Mucosa of rectum (tissue), 2 donors: ENCODE measurements around the gene PCDH1.

Experiments
- H3K27ac ChIP-seq, 2 donors: one replicate each; pipeline ENCODE4 v1.7.0; 2013; ENCODE audit warnings: inconsistent platforms in 2 of 2, low read depth in 2 of 2, low read length in 2 of 2
- H3K27me3 ChIP-seq, 2 donors: one replicate each; pipeline ENCODE4 v1.7.0; 2013; ENCODE audit warnings: low read length in 2 of 2; ENCODE audit not compliant: control insufficient read depth in 2 of 2, insufficient read depth in 2 of 2
- H3K36me3 ChIP-seq, 2 donors: one replicate each; pipeline ENCODE4 v1.7.0; 2013; ENCODE audit warnings: low read length in 2 of 2; ENCODE audit not compliant: control insufficient read depth in 2 of 2, insufficient read depth in 2 of 2
- H3K4me1 ChIP-seq, 2 donors: one replicate each; pipeline ENCODE4 v1.7.0; 2013; ENCODE audit warnings: low read length in 2 of 2, mild to moderate bottlenecking in 1 of 2; ENCODE audit not compliant: control insufficient read depth in 2 of 2, insufficient read depth in 2 of 2
- H3K4me3 ChIP-seq, 2 donors: one replicate each; pipeline ENCODE4 v1.7.0; 2013; ENCODE audit warnings: low read length in 2 of 2
- H3K9ac ChIP-seq, 2 donors: one replicate each; pipeline ENCODE4 v1.7.0; 2013; ENCODE audit warnings: low read length in 2 of 2, low read depth in 1 of 2, mild to moderate bottlenecking in 1 of 2
- H3K9me3 ChIP-seq, 2 donors: one replicate each; pipeline ENCODE4 v1.7.0; 2013; ENCODE audit warnings: low read length in 2 of 2; ENCODE audit not compliant: control insufficient read depth in 2 of 2
- donor health status: healthy.
- donor health status: Normal muscosa, but diverticular disease.

PCDH1 gene

DNA sequence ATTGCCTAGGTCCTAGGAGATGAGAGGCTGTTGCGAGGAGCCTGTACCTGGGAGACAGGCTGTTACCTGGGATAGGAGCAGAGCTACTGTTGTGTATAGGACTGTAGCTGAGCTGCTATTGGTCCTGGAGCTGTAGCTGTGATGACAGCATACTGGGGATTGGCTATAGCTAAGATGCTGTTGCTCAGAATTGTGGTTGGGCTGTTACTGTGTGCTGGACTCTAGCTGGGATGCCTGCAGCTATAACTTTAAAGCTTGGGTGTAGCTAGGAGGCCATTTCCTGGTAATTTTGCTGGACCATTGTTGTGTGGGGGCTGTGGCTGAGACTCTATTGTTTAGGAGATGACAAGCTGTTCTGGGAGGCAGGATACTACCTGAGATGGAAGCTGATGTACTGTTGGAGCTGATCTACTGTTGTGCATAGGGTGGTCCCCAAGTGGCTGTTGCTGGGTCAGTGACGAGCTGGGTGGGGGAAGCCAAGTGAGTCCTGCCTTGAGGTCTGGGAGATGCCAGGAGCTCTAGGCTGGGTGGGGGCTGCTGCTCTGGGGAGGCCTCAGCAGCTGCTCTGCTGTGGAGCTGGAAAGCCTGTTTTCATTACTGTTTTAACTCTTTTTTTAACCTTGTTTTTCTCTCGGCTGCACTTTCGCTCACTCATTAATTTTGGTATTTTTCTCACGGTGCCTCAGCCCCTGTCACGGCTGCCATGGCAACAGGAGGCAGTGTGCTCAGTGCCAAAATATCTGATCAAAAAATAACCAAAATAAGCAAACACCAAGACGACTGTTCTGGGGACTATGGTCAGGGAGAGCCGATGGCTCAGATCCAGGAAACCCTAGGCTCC is 3.0 kb upstream of the PCDH1 start:
- peaks cover 20 to 22% of the 10 kb centered on the region in 2 donors for H3K27me3 ChIP-seq
- H3K4me3 ChIP-seq = no peak overlapping the region
- H3K36me3 ChIP-seq = no peaks in the 10 kb centered on the region
- peaks cover 11 to 12% of the 10 kb centered on the region in 2 donors for H3K4me1 ChIP-seq
- H3K27ac ChIP-seq = peak overlapping the region in 1 of 2 donors; percentile 48
- no peaks in the 10 kb centered on the region for H3K9me3 ChIP-seq
- no peak overlapping the region for H3K9ac ChIP-seq

DNA sequence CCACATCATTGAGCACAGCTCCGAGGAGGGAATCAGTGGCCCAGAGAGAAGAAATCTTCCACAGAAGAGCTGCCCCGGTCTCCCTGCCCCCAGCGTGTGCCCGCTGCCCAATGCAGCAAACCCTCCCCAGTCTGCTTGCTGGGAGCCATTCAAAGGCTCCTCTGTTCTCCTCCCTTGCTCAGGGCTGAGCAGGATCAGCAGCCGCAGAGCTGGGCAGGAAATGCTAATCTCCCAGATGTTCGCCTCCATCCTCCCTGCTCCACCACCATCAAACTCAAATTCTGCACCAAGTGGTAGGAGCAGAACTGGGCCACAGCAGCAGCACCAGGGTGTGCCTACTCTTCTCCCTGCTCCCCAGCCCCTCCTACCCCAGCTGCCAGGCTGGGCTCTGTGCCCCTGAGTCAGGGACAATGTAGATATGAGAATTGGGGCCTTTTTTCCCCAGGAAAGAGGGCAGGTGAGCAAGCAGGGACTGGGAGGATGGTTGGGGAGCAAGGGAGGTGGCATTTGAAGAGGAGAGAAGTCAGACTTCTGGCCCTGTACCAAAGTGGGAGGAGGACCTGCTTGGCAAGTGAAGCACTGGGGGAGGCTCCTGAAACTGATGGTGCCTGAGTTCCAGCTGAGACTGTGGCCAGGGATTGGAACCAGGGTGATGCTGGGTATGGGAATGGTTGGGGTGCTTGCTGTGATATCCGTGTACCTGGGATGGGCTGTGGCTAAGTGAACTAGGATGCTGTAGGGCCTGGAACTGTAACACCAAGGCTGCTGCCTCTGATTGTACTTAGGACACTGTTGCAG is 1.9 kb upstream of the PCDH1 start:
- Histone ChIP-seq H3K9ac (no peak overlapping the region), H3K4me3 (no peak overlapping the region), H3K4me1 (peaks cover 12 to 13% of the 10 kb centered on the region in 2 donors), H3K36me3 (no peaks in the 10 kb centered on the region), H3K27me3 (peaks cover 20 to 22% of the 10 kb centered on the region in 2 donors), H3K9me3 (no peaks in the 10 kb centered on the region), H3K27ac (no peak overlapping the region)

DNA sequence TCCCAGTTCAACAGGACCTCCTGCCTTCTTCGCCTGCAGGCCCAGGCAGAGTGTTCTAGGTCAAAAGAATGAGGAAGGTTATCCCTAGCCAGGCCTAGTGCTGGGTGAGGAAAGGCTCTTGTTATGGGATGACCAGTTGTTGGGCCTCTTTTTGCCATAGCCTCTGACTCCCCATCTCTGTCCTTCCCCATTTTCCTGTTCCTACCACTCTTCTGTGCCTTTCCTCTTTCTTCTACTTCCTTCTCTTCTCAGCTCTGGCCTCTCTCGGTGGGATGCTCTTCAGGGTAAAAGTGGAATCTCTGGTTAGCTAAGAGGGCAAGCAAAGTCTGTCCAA is 1.2 kb upstream of the PCDH1 start:
- Histone ChIP-seq H3K9me3 (no peaks in the 10 kb centered on the region), H3K36me3 (no peaks in the 10 kb centered on the region), H3K27me3 (peaks cover 17 to 20% of the 10 kb centered on the region in 2 donors), H3K9ac (no peak overlapping the region), H3K4me3 (no peak overlapping the region), H3K27ac (no peak overlapping the region), H3K4me1 (peaks cover 18 to 19% of the 10 kb centered on the region in 2 donors)

DNA sequence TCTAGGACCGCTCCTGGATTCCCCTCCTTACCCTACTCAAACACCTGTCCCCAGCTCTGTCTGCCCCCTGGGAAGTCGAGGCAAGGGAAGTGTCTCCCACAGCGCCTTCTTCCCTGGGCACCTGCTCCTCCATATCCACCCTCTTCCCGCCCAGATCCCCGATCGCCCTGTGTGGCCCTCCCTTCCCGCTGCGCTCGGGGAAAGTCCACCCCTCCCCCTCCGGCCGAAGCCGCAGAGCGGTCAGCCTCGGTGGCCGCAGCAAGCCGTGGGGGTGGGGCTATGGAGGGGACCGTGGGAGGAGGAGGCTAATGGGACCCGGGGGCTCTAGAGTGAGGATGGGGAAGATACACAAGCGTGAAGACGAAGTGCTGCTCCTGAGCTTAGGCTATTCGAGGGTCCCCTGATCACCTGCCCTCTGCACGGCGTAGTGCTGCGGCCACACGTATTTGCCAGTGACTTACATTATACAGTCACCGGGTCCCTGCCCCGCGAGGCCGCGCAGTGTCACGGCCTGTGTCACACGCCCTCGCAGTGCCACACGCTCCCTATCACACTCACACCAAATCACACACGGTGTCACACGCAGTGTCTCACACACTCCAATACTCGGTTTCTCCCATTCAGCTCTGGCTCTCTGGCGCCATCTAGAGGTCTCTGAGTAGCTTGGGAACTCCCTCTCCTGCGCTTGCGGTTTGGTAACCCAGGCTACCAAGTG is 658 bp upstream of the PCDH1 start:
- Histone ChIP-seq H3K27ac (peak overlapping the region; percentile 91 to 97), H3K36me3 (no peaks in the 10 kb centered on the region), H3K27me3 (peaks cover 16 to 20% of the 10 kb centered on the region in 2 donors), H3K4me1 (peaks cover 23 to 24% of the 10 kb centered on the region in 2 donors), H3K9ac (peak overlapping the region; percentile 79 to 82), H3K9me3 (no peaks in the 10 kb centered on the region), H3K4me3 (peak overlapping the region; percentile 77 to 82)

DNA sequence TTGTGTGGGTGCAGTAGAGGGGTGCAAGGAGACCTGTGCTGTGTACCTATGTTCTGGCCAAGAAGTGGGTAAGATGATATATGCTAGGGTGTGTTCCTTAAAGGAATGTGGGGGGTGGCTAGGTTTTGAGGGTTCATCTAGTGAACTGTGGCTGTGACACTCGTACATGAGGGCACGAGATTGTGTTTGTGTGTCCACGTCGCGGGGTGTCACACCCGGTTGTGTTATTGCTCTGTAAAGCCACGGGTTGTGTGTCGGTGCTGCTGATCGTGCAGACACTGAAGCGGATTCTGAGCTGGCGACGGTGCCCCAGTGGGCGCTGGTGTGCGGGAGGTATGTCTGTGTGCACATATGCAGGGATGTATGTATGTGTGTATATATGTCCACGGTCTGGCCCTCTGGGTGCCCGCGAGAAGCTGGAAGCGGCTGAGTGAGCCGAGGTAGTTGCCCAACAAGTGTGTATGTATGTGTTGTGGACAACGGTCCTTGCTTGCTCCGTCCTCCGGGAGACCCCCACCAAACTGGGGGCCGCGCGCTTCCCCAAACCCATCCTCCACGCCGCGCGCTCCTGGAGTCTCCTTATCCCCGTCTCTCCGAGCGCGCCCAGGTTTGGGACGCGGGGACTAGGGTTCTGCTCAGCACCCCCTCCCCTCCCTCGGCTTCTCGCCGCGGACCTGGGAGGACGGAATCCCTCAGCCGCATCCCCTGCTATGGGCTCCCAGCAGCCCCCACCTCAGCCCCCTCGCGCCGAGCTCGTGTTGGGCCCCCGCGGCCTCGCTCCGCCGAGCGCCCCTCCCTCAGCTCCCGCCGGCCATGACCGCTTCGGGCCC is 639 bp downstream of the PCDH1 start:
- H3K36me3 ChIP-seq = no peaks in the 10 kb centered on the region
- peak overlapping the region; percentile 96 to 98 for H3K27ac ChIP-seq
- H3K4me3 ChIP-seq = peak overlapping the region; percentile 62 to 92
- H3K4me1 ChIP-seq = peaks cover 26 to 33% of the 10 kb centered on the region in 2 donors
- peak overlapping the region; percentile 96 to 99 for H3K9ac ChIP-seq
- H3K9me3 ChIP-seq = no peaks in the 10 kb centered on the region
- H3K27me3 ChIP-seq = peaks cover 8 to 15% of the 10 kb centered on the region in 2 donors

DNA sequence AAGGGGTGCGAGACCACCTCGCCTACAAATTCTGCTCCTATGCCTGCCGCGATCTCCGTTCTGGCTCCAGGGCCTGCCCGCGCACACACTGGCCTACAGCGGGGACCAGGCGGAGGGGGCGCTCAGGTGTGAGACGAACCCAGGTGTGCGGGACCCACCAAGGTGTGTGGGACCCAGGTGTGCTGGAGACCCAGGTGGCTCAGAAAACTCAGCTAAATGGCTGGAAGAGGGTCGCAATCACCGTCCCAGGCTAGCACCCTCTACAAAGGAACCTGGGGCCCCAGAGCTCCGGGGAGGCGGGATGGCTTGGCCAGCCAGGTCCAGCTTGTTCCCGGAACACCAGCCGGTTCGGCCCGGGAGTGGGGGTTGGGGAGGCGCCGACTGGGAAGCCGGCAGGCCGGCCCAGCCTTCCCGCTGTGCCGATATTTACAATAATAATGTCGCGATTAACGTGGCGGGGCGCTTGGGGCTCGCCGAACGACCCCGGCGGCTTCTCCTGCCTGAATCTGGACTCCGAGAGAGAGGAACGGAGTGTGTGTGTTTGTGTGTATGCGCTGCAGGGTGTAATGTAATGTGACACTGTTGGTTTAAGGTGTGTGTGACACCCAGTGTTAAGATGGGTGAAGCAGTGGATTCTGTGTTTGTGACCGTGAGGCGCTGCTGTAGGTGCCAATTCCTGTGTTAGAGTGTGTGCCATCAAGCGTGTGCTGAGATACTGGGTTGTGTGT is 1.4 kb downstream of the PCDH1 start:
- Histone ChIP-seq H3K4me3 (peak overlapping the region; percentile 62 to 92), H3K27ac (peak overlapping the region; percentile 96 to 98), H3K36me3 (no peaks in the 10 kb centered on the region), H3K9me3 (no peaks in the 10 kb centered on the region), H3K27me3 (peaks cover 6 to 14% of the 10 kb centered on the region in 2 donors), H3K9ac (peak overlapping the region; percentile 96 to 99), H3K4me1 (peaks cover 31 to 40% of the 10 kb centered on the region in 2 donors)

DNA sequence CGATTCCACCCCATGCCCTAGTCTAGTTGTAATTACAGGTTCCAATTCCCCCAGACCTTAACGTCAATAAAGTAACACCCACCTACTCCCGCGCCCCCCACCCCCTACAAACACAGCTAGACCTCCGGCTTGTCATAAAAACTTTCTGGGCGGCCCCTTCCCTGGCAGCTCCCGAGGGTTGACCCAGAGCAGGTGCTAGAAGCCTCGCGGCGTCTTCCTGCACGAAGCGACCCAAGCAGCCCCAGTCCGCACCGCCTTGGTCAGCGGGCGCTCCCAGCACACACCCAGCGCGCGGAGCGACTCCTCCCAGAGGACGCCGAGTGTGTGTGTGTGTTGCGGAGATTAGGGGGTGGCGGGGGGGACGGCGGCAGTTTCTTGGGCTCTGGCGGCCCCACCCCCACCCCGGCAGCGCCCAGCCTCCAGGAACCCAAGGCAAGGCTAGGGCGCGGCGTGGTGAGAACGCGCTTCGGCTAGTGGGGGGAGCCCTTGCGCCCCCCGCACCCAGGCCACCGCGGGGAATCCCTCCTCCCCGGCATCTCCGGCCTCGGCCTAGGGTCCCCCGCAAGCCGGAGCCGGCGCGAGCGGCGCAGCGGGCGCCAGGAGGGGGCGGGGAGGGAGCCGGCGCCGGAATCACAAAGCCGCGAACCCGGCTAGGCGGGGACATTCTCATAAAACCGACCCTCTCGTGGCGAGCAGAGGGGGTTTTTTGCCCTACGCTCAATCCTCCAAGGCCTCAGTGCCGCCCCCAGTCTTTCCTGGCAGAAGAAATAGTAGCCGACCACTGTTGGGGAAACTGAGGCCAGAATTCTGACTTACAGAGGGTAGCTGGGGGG is 2.2 kb downstream of the PCDH1 start:
- H3K9ac ChIP-seq = peak overlapping the region; percentile 96 to 99
- peak overlapping the region; percentile 62 to 92 for H3K4me3 ChIP-seq
- peak overlapping the region; percentile 96 to 98 for H3K27ac ChIP-seq
- H3K9me3 ChIP-seq = no peaks in the 10 kb centered on the region
- peaks cover 6 to 18% of the 10 kb centered on the region in 2 donors for H3K27me3 ChIP-seq
- peaks cover 0 to 3% of the 10 kb centered on the region in 2 donors for H3K36me3 ChIP-seq
- H3K4me1 ChIP-seq = peaks cover 39 to 48% of the 10 kb centered on the region in 2 donors

DNA sequence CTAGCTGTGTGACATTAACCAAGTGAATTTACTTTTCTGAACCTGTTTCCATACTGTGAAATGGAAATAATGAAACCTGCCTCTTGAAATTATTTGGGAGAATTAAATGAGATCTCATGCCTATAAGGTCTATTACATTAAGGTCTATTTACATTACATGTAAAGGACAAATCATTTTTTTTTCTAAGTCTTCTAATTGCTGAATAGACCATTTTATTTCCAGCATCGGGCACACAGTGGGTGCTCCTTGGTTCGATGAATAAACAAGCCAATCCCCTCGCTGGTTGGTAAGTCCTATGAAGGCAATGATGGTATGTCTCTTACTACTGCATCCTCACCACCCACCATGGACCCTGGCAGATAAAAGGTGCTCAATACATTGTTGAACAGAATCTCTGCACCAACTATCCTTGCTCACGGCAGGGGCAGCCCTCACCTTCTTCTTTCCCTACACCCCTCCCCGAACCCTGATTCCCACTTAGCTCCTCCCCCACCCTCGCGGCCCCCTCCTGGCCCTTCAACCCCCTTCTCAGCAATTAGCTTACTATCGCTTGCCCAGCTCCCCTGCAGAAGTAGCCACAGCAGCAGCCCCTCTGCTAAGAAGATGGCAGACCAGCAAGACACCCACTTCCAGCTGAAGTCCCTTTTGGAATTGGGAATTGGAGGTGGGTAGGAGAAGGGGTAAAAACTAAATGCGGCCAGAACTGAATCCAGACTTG is 3.0 kb downstream of the PCDH1 start:
- H3K4me1 ChIP-seq = peaks cover 47 to 57% of the 10 kb centered on the region in 2 donors
- H3K36me3 ChIP-seq = peaks cover 0 to 3% of the 10 kb centered on the region in 2 donors
- H3K4me3 ChIP-seq = peak overlapping the region; percentile 62 to 92
- peaks cover 6 to 13% of the 10 kb centered on the region in 2 donors for H3K27me3 ChIP-seq
- H3K27ac ChIP-seq = peak overlapping the region; percentile 96 to 98
- H3K9me3 ChIP-seq = no peaks in the 10 kb centered on the region
- peak overlapping the region; percentile 73 to 99 for H3K9ac ChIP-seq
